Measurements from ENCODE around the gene TASP1.
"Not testable (repeated sequence)": the region's sequence is repeated elsewhere in the genome, so short reads cannot be mapped to it uniquely, and the experiment has no call there.

GRCh38 chr20:13618456-13618855 lies 20.3 kb downstream of the TASP1 start:
- not testable (repeated sequence) for TF ChIP-seq FOXM1 (IDR thresholded peaks at IDR 0.05; ENCODE audit: low read depth, low read length); CTCF (IDR thresholded peaks at IDR 0.05 in 2 of 3, conservative IDR thresholded peaks at IDR 0.05 in 1 of 3; ENCODE audit: control insufficient read depth in 2 of 3, extremely low read depth in 1 of 3, insufficient read depth in 1 of 3, low read depth in 3 of 3, low read length in 3 of 3); ELK1 (IDR thresholded peaks at IDR 0.05; ENCODE audit: low read depth, low read length)

Measured in GM12878 (cell line).